PC-9 (cell line): Measurements from ENCODE around the gene SERPINH1. TPM values are rescaled to one million over a fixed set of nuclear protein-coding genes. Genes with fewer than 3 reads are reported as not detected.

Experiments
- BruUV-seq: library from RNA; stranded (reverse); fragments of 400-500 nt; replicated peaks from 2 replicates; lab custom pipeline; 2021; lab: Mats Ljungman, UMichigan
- CTCF ChIA-PET: fragments of 300-600 bp; sonication (Branson Sonifier 250); formaldehyde crosslinking; loops from one replicate; lab custom pipeline; 2022; ENCODE audit warnings: antibody characterized with exemption; lab: Charles Lee
- POLR2A ChIA-PET: fragments of 300-600 bp; sonication (Branson Sonifier 250); formaldehyde crosslinking; loops from one replicate; lab custom pipeline; 2022; ENCODE audit warnings: antibody characterized with exemption; ENCODE audit not compliant: unreplicated experiment; lab: Charles Lee
- DNase-seq, 2 experiments: peaks; one replicate each; pipeline versions ENCODE4 v3.0.0 to v3.0.0-alpha.2; 2015 to 2022; ENCODE audit warnings: mixed read lengths in 1 of 2
- H2AFZ ChIP-seq: fragments of 200-600 bp; sonication (generic); 2 replicates; pipeline ENCODE4 v1.8.1; 2017; ENCODE audit warnings: antibody characterized with exemption
- H3F3A ChIP-seq: fragments of 200-600 bp; sonication (generic); 2 replicates; pipeline ENCODE4 v1.8.1; 2017; ENCODE audit warnings: antibody characterized with exemption, mild to moderate bottlenecking, low read depth; ENCODE audit not compliant: insufficient read depth
- H3K27ac ChIP-seq: fragments of 200-600 bp; sonication (generic); 2 replicates; pipeline ENCODE4 v1.6.1; 2016; ENCODE audit warnings: mixed run types
- H3K27me3 ChIP-seq: fragments of 200-600 bp; sonication (generic); 2 replicates; pipeline ENCODE4 v1.6.1; 2016; ENCODE audit warnings: low read depth, mixed run types; ENCODE audit not compliant: insufficient read depth
- H3K36me3 ChIP-seq: fragments of 200-600 bp; sonication (generic); 2 replicates; pipeline ENCODE4 v1.6.1; 2016; ENCODE audit warnings: low read depth, mixed run types
- H3K4me1 ChIP-seq: fragments of 200-600 bp; sonication (generic); replicated peaks from 2 replicates; pipeline ENCODE4 v1.6.1; 2016; ENCODE audit warnings: mixed run types; ENCODE audit not compliant: insufficient read depth
- H3K4me2 ChIP-seq: fragments of 200-600 bp; sonication (generic); 2 replicates; pipeline ENCODE4 v1.6.1; 2017; ENCODE audit warnings: mixed run types
- H3K4me3 ChIP-seq: fragments of 200-600 bp; sonication (generic); 2 replicates; pipeline ENCODE4 v1.6.1; 2016; ENCODE audit warnings: mixed run types
- H3K79me2 ChIP-seq: fragments of 200-600 bp; sonication (generic); 2 replicates; pipeline ENCODE4 v1.6.1; 2017; ENCODE audit warnings: low read depth, mixed run types
- H3K9me2 ChIP-seq: fragments of 200-600 bp; sonication (generic); 2 replicates; pipeline ENCODE4 v1.8.1; 2017; ENCODE audit warnings: mild to moderate bottlenecking; ENCODE audit not compliant: insufficient read depth
- H3K9me3 ChIP-seq: fragments of 200-600 bp; sonication (generic); 2 replicates; pipeline ENCODE4 v1.8.1; 2016; ENCODE audit warnings: low read depth; ENCODE audit not compliant: insufficient read depth
- H4K20me1 ChIP-seq: fragments of 200-600 bp; sonication (generic); 2 replicates; pipeline ENCODE4 v1.8.1; 2017; ENCODE audit not compliant: insufficient read depth
- EZH2 ChIP-seq: fragments of 200-600 bp; sonication (generic); IDR thresholded peaks from 2 replicates; pipeline ENCODE4 v1.8.0; 2017; ENCODE audit warnings: antibody characterized with exemption, low read depth
- intact Hi-C: fragments of 100-400 bp; cut with micrococcal nuclease; formaldehyde crosslinking; loops from one replicate; pipeline ENCODE4 v1.10.0; 2022; ENCODE audit not compliant: unreplicated experiment
- total RNA-seq: library from RNA; stranded (reverse); gene quantifications from 2 replicates; pipeline ENCODE4 v1.2.3, GENCODE V29; 2021
- TF ChIP-seq, protein P1 (sequence below): fragments of 200-600 bp; sonication (generic); conservative IDR thresholded peaks from 2 replicates; pipeline ENCODE4 v1.6.1; 2017; ENCODE audit warnings: mixed run types, antibody characterized with exemption, mild to moderate bottlenecking, moderate library complexity

The SERPINH1 gene
- total RNA-seq, 1 experiment from 2014 or later = 152 TPM

DNA sequence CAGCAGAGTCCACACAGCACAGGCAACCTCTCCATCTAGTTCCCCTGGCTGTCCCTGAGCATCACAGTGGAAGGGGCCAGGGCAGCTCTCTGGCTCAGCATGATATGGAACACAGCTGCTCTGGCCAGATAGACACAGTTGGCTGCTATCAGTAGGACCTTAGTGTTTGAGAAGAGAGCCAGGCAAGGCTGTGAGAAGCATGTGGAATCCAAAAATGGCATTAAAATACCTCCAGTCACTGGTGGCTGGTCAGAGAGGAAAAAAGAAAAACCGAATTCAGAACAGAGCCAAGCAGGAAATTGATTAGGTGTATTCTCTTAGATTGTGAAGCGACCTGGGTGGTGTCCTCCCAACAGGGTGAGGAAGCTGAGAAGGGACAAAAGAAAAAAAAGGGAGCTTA is 27.9 kb downstream of the SERPINH1 start:
- no TSS peak for BruUV-seq
- DNase-seq = no peak
- H2AFZ ChIP-seq = no peak overlapping the region
- H3K4me2 ChIP-seq = no peak overlapping the region
- no peak overlapping the region for H3K4me3 ChIP-seq
- H3K9me2 ChIP-seq = no peaks in the 10 kb centered on the region
- POLR2A ChIA-PET = no interaction called here
- no peaks in the 10 kb centered on the region for H3K79me2 ChIP-seq
- no peaks in the 10 kb centered on the region for H3F3A ChIP-seq
- CTCF ChIA-PET = no interaction called here
- H3K9me3 ChIP-seq = no peaks in the 10 kb centered on the region
- no peaks in the 10 kb centered on the region for H4K20me1 ChIP-seq
- H3K36me3 ChIP-seq = no peaks in the 10 kb centered on the region
- TF ChIP-seq, protein P1, sequence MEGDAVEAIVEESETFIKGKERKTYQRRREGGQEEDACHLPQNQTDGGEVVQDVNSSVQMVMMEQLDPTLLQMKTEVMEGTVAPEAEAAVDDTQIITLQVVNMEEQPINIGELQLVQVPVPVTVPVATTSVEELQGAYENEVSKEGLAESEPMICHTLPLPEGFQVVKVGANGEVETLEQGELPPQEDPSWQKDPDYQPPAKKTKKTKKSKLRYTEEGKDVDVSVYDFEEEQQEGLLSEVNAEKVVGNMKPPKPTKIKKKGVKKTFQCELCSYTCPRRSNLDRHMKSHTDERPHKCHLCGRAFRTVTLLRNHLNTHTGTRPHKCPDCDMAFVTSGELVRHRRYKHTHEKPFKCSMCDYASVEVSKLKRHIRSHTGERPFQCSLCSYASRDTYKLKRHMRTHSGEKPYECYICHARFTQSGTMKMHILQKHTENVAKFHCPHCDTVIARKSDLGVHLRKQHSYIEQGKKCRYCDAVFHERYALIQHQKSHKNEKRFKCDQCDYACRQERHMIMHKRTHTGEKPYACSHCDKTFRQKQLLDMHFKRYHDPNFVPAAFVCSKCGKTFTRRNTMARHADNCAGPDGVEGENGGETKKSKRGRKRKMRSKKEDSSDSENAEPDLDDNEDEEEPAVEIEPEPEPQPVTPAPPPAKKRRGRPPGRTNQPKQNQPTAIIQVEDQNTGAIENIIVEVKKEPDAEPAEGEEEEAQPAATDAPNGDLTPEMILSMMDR = no peak
- no peak for TF ChIP-seq EZH2
- no peaks in the 10 kb centered on the region for H3K27me3 ChIP-seq
- H3K27ac ChIP-seq = no peak overlapping the region
- no peaks in the 10 kb centered on the region for H3K4me1 ChIP-seq
- intact Hi-C loops = no loop called here

DNA sequence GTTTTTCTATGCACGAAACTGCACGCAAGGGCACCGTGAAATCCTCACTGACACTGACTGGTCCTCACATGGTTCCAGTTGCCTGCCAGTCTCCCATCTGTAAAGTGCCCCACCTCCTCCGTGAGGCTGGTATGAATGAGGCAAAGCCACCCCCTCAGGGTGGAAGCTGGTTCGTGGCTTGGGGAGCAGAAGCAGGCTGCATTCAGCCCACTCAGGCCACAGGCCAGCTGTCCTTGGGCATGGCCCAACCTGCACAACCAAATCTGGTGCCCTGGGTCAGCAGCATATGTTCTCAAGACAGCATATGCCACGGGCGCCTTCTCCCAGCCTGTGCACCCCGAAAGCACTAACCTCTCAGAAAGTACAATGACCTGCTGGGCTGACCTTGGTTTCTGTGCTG is 29.3 kb downstream of the SERPINH1 start:
- H3F3A ChIP-seq = no peaks in the 10 kb centered on the region
- CTCF ChIA-PET = no interaction called here
- no peaks in the 10 kb centered on the region for H3K79me2 ChIP-seq
- POLR2A ChIA-PET = no interaction called here
- intact Hi-C loops = no loop called here
- DNase-seq = no peak
- 0 out of 2 replicates have a peak, but pooled peaks cover 7% of the 10 kb centered on the region for H3K27me3 ChIP-seq
- H3K4me1 ChIP-seq = no peaks in the 10 kb centered on the region
- no peak overlapping the region for H3K4me2 ChIP-seq
- no peak overlapping the region for H2AFZ ChIP-seq
- H3K36me3 ChIP-seq = no peaks in the 10 kb centered on the region
- no peaks in the 10 kb centered on the region for H4K20me1 ChIP-seq
- no TSS peak for BruUV-seq
- TF ChIP-seq, protein P1 = no peak
- no peak for TF ChIP-seq EZH2
- no peak overlapping the region for H3K27ac ChIP-seq
- H3K9me2 ChIP-seq = no peaks in the 10 kb centered on the region
- H3K4me3 ChIP-seq = no peak overlapping the region
- no peaks in the 10 kb centered on the region for H3K9me3 ChIP-seq

DNA sequence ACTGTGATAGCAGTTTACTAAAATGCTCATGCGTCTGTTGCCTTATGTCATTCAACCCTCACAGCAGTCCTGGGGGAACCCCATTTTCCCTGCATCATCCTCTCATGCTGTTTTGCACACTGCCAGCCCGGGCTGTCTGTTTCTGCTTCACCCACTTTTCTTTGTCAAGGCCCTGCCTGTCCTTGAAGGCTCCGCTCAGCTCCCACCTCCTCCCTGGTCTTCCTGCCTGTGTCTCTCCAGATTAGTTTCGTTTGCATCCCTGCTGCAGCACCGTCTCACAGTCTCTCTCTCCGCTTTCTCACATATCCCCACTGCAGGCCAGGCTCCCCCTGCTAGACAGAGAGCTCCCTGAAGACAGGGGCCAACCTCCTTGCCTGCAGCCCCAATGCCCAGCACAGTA is 29.9 kb downstream of the SERPINH1 start:
- Histone ChIP-seq H3K9me3 (no peaks in the 10 kb centered on the region), H2AFZ (no peak overlapping the region), H3K9me2 (no peaks in the 10 kb centered on the region), H3K4me3 (no peak overlapping the region), H3K36me3 (no peaks in the 10 kb centered on the region), H3K79me2 (no peaks in the 10 kb centered on the region), H3K4me1 (no peaks in the 10 kb centered on the region), H3K27ac (no peak overlapping the region), H3K4me2 (no peak overlapping the region), H3F3A (no peaks in the 10 kb centered on the region), H3K27me3 (0 out of 2 replicates have a peak, but pooled peaks cover 7% of the 10 kb centered on the region), H4K20me1 (no peaks in the 10 kb centered on the region)
- ChIA-PET CTCF (no interaction called here), POLR2A (no interaction called here)
- intact Hi-C loops = no loop called here
- TF ChIP-seq, protein P1 = no peak
- no peak for TF ChIP-seq EZH2
- BruUV-seq = no TSS peak
- DNase-seq = no peak
